Spinal cord (tissue), 10 donors: Measurements from ENCODE around the gene MSH2. TPM values are rescaled to one million over a fixed set of nuclear protein-coding genes. Genes with fewer than 3 reads are reported as not detected.

ENCODE experiments used
- DNase-seq, 6 donors: peaks; one replicate each; pipeline versions ENCODE4 v3.0.0 to v3.0.0-alpha.2; 2013 to 2015; ENCODE audit warnings: low spot score in 6 of 6, low read depth in 4 of 6
- H3K27ac ChIP-seq: one replicate; pipeline ENCODE4 v1.5.1; 2013; ENCODE audit warnings: low read depth, low read length, control low read depth
- H3K27me3 ChIP-seq: one replicate; pipeline ENCODE4 v1.6.1; 2013; ENCODE audit warnings: low read length; ENCODE audit not compliant: control insufficient read depth, insufficient read depth
- H3K36me3 ChIP-seq: one replicate; pipeline ENCODE4 v1.6.1; 2013; ENCODE audit warnings: low read length; ENCODE audit not compliant: control insufficient read depth, insufficient read depth
- H3K4me1 ChIP-seq: one replicate; pipeline ENCODE4 v1.6.1; 2013; ENCODE audit warnings: low read length; ENCODE audit not compliant: control insufficient read depth, insufficient read depth
- H3K4me3 ChIP-seq: one replicate; pipeline ENCODE4 v1.5.1; 2013; ENCODE audit warnings: low read depth, low read length, control low read depth
- H3K9me3 ChIP-seq: one replicate; pipeline ENCODE4 v1.6.1; 2013; ENCODE audit warnings: low read length; ENCODE audit not compliant: control insufficient read depth, insufficient read depth
- WGBS: methylation state at CpG from one replicate; pipeline ENCODE4 v1.1.5; 2013; ENCODE audit warnings: missing lambda C conversion rate; ENCODE audit not compliant: insufficient coverage; 5-methylcytosine and 5-hydroxymethylcytosine counted together
- polyA plus RNA-seq, 2 donors: library from polyadenylated mRNA; unstranded; fragments of 120-200 nt; gene quantifications; one replicate each; pipeline ENCODE4 v1.2.1, GENCODE V29; 2013; ENCODE audit not compliant: insufficient read length in 2 of 2
- total RNA-seq, 2 donors: library from RNA; depleted of rRNA in 1 of 2; stranded (reverse); fragments of 120-200 nt in 1 of 2; fragments of >200 nt in 1 of 2; gene quantifications; one replicate each; pipeline versions ENCODE4 v1.2.3 to v1.2.4, GENCODE V29; 2013 to 2014
- donor health status: healthy.

The MSH2 gene
- total and polyA plus RNA-seq, 4 donors: 35.0 to 73.4 (median 47.2) TPM

GRCh38 chr2:47457268-47457667 lies 54.3 kb downstream of the MSH2 start:
- Histone ChIP-seq H3K4me1 (no peaks in the 10 kb centered on the region), H3K36me3 (no peaks in the 10 kb centered on the region), H3K4me3 (no peak overlapping the region), H3K27ac (no peak overlapping the region), H3K9me3 (no peaks in the 10 kb centered on the region), H3K27me3 (no peaks in the 10 kb centered on the region)
- DNase-seq: no peak
- WGBS: 100% methylated on average over 3 of the region's 5 CpGs

GRCh38 chr2:47459021-47459420 lies 56.1 kb downstream of the MSH2 start:
- no peak for DNase-seq
- Histone ChIP-seq H3K27me3 (no peaks in the 10 kb centered on the region), H3K27ac (no peak overlapping the region), H3K4me3 (no peak overlapping the region), H3K4me1 (no peaks in the 10 kb centered on the region), H3K36me3 (peaks cover 6% of the 10 kb centered on the region), H3K9me3 (no peaks in the 10 kb centered on the region)

- DNase-seq: no peak
- Histone ChIP-seq H3K9me3 (no peaks in the 10 kb centered on the region), H3K36me3 (peaks cover 9% of the 10 kb centered on the region), H3K27ac (no peak overlapping the region), H3K27me3 (no peaks in the 10 kb centered on the region), H3K4me1 (no peaks in the 10 kb centered on the region), H3K4me3 (no peak overlapping the region)
These were observed 57.8 kb downstream of the MSH2 start for GRCh38 chr2:47460766-47461165.

GRCh38 chr2:47471429-47472116 lies 68.6 kb downstream of the MSH2 start:
- Histone ChIP-seq H3K4me1 (no peaks in the 10 kb centered on the region), H3K36me3 (peaks cover 23% of the 10 kb centered on the region)
- WGBS: 93% methylated on average over 3 of the region's 5 CpGs

GRCh38 chr2:47479863-47480262 lies 76.9 kb downstream of the MSH2 start:
- Histone ChIP-seq H3K4me1 (no peaks in the 10 kb centered on the region), H3K27ac (no peak overlapping the region), H3K4me3 (no peak overlapping the region), H3K9me3 (no peaks in the 10 kb centered on the region), H3K27me3 (no peaks in the 10 kb centered on the region), H3K36me3 (peaks cover 4% of the 10 kb centered on the region)
- 100% methylated on average over 1 of the region's 1 CpG for WGBS
- DNase-seq: no peak

More at GRCh38 chr2:47471429-47472116, 68.6 kb downstream of the MSH2 start:
- no peak overlapping the region for H3K27ac ChIP-seq
- peaks cover 1% of the 10 kb centered on the region for H3K9me3 ChIP-seq
- no peaks in the 10 kb centered on the region for H3K27me3 ChIP-seq
- H3K4me3 ChIP-seq: no peak overlapping the region
- no peak for DNase-seq

- Histone ChIP-seq H3K4me3 (no peak overlapping the region), H3K36me3 (peaks cover 4% of the 10 kb centered on the region), H3K9me3 (no peaks in the 10 kb centered on the region), H3K27me3 (no peaks in the 10 kb centered on the region), H3K27ac (no peak overlapping the region), H3K4me1 (no peaks in the 10 kb centered on the region)
- WGBS: 100% methylated on average over 2 of the region's 8 CpGs
- no peak for DNase-seq
These were observed 80.2 kb downstream of the MSH2 start for GRCh38 chr2:47483191-47483590.

- peak in 1 of 6 donors; percentile 84 for DNase-seq
- Histone ChIP-seq H3K4me1 (no peaks in the 10 kb centered on the region), H3K36me3 (no peaks in the 10 kb centered on the region), H3K27me3 (no peaks in the 10 kb centered on the region), H3K27ac (no peak overlapping the region), H3K9me3 (no peaks in the 10 kb centered on the region), H3K4me3 (no peak overlapping the region)
- 100% methylated on average over 3 of the region's 5 CpGs for WGBS
These were observed 81.4 kb downstream of the MSH2 start for GRCh38 chr2:47484396-47484795.

- no CpG with 5 or more reads among the region's 3 CpGs for WGBS
These were observed 82.2 kb downstream of the MSH2 start for GRCh38 chr2:47485177-47485576.

GRCh38 chr2:47485751-47486300 lies 82.9 kb downstream of the MSH2 start:
- no peaks in the 10 kb centered on the region for H3K36me3 ChIP-seq
- no peaks in the 10 kb centered on the region for H3K4me1 ChIP-seq
- H3K4me3 ChIP-seq: no peak overlapping the region
- no peaks in the 10 kb centered on the region for H3K27me3 ChIP-seq
- H3K27ac ChIP-seq: no peak overlapping the region
- no peaks in the 10 kb centered on the region for H3K9me3 ChIP-seq
- 77% methylated on average over 3 of the region's 6 CpGs for WGBS
- DNase-seq: no peak

More at GRCh38 chr2:47485177-47485576, 82.2 kb downstream of the MSH2 start:
- H3K9me3 ChIP-seq: no peaks in the 10 kb centered on the region
- H3K27me3 ChIP-seq: no peaks in the 10 kb centered on the region
- DNase-seq: no peak
- no peaks in the 10 kb centered on the region for H3K4me1 ChIP-seq
- no peak overlapping the region for H3K27ac ChIP-seq
- H3K36me3 ChIP-seq: no peaks in the 10 kb centered on the region
- H3K4me3 ChIP-seq: no peak overlapping the region

- Histone ChIP-seq H3K27me3 (no peaks in the 10 kb centered on the region), H3K9me3 (no peaks in the 10 kb centered on the region), H3K27ac (no peak overlapping the region), H3K4me3 (no peak overlapping the region), H3K36me3 (no peaks in the 10 kb centered on the region), H3K4me1 (no peaks in the 10 kb centered on the region)
- peak in 1 of 6 donors; percentile 37 for DNase-seq
- 100% methylated on average over 1 of the region's 2 CpGs for WGBS
These were observed 84.0 kb downstream of the MSH2 start for GRCh38 chr2:47486841-47487497.
